GM12892 (cell line): ENCODE results near the gene EML6.

Source experiments
- POLR2A ChIP-seq: IDR thresholded peaks from 2 replicates; pipeline ENCODE4 v1.6.1; 2011; ENCODE audit warnings: low read depth, low read length, control low read depth
- TAF1 ChIP-seq: IDR thresholded peaks from 2 replicates; pipeline ENCODE4 v1.6.1; 2011; ENCODE audit warnings: low read depth, mild to moderate bottlenecking, control low read depth, low read length, borderline replicate concordance

DNA sequence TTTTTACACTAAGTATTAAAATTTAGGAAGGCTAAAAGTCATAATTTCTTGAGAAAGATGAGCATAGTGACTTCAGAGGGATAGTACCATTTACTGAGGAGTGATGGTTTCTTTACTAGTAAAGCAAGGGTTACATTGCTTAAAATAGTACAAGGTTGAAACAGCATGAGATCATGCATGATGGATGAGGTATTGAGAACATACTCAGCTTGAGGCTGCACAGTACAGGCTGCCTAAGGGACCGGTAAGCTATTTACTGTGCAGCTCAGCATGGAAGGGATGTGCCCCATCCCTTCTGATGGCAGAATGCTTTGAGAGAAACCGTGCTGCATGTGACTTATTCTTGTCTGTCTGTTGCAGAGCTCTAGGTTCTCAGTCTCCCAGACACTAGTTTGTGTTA is 122.1 kb downstream of the EML6 start:
- no peak for TF ChIP-seq TAF1
- no peak for TF ChIP-seq POLR2A
